T-helper 1 cell treated with Interleukin-12 subunit alpha and Interleukin-12 subunit beta and Interleukin-4 antibody, amounts not matched to agents 30 μg/mL and 1 μg/mL, for 36 hours (primary cell): ENCODE results near the gene TBPL2.
"Not testable (repeated sequence)": the region's sequence is repeated elsewhere in the genome, so short reads cannot be mapped to it uniquely, and the experiment has no call there.

Source experiments
- H3K27ac Mint-ChIP-seq: one replicate; pipeline ENCODE4 v1.8.0; 2021; ENCODE audit warnings: mild to moderate bottlenecking, mixed read lengths
- H3K27me3 Mint-ChIP-seq: one replicate; pipeline ENCODE4 v1.8.0; 2021; ENCODE audit warnings: low read depth, mixed read lengths
- H3K36me3 Mint-ChIP-seq: one replicate; pipeline ENCODE4 v1.8.0; 2021; ENCODE audit warnings: low read depth, mixed read lengths
- H3K4me1 Mint-ChIP-seq: one replicate; pipeline ENCODE4 v1.8.0; 2021; ENCODE audit warnings: low read depth, mixed read lengths
- H3K4me3 Mint-ChIP-seq: one replicate; pipeline ENCODE4 v1.8.0; 2021; ENCODE audit warnings: mild to moderate bottlenecking, moderate library complexity, mixed read lengths
- H3K9me3 Mint-ChIP-seq: one replicate; pipeline ENCODE4 v1.8.0; 2021; ENCODE audit warnings: mixed read lengths

The TBPL2 gene

DNA sequence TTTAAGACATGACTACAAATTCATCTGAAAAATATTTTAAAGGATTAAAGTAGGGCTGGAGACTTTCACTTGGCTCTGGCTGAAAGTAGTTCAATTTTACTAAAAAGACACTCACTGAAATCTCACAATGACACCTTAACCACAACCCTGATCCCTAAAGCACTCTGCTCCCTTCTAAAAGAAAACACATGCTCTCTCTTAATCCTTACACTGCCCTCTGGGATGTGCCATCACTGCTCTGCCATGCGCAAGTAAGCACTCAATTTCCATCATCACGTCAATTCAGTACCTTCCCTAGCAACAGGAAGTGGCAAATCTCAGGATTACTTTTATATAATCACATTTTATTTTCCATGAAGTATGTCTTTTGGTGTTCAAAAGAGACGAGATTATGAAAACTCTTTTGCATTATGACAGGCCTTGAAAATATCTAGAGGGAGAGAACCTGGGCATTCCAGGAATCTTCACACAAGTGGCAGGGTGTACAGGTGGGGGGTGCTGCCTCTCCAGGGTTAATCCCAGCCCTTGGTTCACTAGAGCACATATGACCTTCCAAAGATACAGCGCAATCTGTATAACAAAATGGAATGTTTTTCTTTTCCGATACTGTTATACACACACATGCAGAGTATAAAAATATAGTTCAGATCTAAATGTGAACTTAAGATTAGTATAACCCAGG is 36.1 kb downstream of the TBPL2 start:
- Mint-ChIP-seq H3K9me3 (no peaks in the 10 kb centered on the region), H3K27ac (no peak overlapping the region), H3K36me3 (no peaks in the 10 kb centered on the region), H3K4me1 (peaks cover 3% of the 10 kb centered on the region), H3K4me3 (no peak overlapping the region), H3K27me3 (no peaks in the 10 kb centered on the region)

DNA sequence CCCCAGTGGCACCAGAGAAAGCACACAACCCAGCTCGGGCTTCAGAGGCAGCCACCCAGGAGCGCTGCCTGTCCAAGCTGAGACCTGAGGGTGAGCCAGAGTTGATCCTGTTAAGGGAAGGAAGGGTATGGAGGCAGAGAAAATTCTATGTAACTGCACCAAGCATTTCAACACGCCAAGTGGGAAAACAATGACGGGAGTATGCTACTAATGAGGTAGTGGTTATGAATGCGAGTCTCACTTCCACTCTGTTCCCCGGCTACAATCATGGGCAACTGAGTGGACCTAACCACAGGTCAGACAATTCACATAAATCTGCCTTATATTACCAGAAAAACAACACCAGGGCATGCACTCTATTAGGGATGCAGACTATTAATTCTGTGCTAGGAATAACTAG is 38.7 kb downstream of the TBPL2 start:
- no peaks in the 10 kb centered on the region for H3K9me3 Mint-ChIP-seq
- H3K36me3 Mint-ChIP-seq: no peaks in the 10 kb centered on the region
- peaks cover 1% of the 10 kb centered on the region for H3K4me1 Mint-ChIP-seq
- H3K27me3 Mint-ChIP-seq: no peaks in the 10 kb centered on the region
- H3K4me3 Mint-ChIP-seq: no peak overlapping the region
- H3K27ac Mint-ChIP-seq: no peak overlapping the region

DNA sequence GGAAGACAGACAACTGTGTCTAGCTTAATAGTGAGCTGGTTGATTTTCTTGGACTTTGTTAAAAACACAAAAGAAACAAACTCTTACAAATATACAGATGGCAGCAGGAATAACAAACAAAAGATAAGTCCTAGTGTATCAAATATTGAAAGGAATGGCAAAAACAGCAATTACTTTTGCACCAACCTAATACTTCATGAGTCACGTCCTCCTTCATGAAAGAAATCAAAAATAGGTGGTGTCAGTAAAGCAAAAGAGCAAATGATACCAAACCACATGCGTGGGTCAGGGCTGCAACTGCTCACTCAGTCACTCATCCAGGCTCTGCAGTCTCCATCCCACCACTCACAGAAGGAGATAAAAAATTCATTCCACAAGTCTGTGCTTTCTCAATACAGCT is 40.6 kb downstream of the TBPL2 start:
- H3K4me3 Mint-ChIP-seq: no peak overlapping the region
- H3K9me3 Mint-ChIP-seq: no peaks in the 10 kb centered on the region
- no peaks in the 10 kb centered on the region for H3K4me1 Mint-ChIP-seq
- no peaks in the 10 kb centered on the region for H3K36me3 Mint-ChIP-seq
- H3K27me3 Mint-ChIP-seq: no peaks in the 10 kb centered on the region
- no peak overlapping the region for H3K27ac Mint-ChIP-seq

DNA sequence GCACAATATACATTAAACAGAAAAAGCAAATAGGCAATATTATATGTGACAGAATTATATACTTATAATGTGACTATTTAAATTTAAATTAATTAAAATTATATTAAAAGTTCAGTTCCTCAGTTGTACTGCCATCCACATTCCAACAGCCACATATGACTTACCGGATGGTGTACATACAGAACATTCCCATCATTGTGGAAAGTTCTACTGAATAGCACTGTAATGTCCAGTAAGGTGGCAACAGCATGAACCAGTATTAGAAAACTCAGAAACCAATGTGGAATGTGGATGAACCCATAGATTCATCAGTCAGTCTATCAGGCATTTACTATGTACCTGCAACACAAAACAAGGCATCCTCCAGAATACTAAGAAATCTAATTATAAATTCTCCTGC is 41.2 kb downstream of the TBPL2 start:
- Mint-ChIP-seq H3K4me1 (no peaks in the 10 kb centered on the region), H3K9me3 (no peaks in the 10 kb centered on the region), H3K27ac (no peak overlapping the region), H3K36me3 (no peaks in the 10 kb centered on the region), H3K4me3 (no peak overlapping the region), H3K27me3 (no peaks in the 10 kb centered on the region)

DNA sequence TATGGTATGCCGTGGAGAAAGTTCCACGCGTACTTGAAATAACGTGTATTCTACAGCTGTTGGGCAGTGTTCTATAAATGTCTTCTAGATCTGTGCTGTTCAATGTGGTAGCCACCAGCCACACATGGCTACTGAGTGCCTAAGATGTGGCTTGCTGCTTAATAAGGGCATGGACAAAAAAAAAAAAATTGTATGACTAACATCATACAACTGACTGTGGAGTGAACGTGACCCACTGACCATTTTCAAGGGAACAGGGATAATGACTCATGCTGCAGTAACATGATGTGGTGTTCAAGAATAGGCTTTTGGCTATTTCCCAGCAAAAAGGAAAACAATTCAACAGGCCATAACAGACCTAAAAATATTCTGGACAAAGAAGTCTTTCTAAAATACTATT is 41.7 kb downstream of the TBPL2 start:
- H3K9me3 Mint-ChIP-seq: no peaks in the 10 kb centered on the region
- H3K4me3 Mint-ChIP-seq: no peak overlapping the region
- H3K27me3 Mint-ChIP-seq: no peaks in the 10 kb centered on the region
- H3K27ac Mint-ChIP-seq: no peak overlapping the region
- no peaks in the 10 kb centered on the region for H3K4me1 Mint-ChIP-seq
- H3K36me3 Mint-ChIP-seq: no peaks in the 10 kb centered on the region

DNA sequence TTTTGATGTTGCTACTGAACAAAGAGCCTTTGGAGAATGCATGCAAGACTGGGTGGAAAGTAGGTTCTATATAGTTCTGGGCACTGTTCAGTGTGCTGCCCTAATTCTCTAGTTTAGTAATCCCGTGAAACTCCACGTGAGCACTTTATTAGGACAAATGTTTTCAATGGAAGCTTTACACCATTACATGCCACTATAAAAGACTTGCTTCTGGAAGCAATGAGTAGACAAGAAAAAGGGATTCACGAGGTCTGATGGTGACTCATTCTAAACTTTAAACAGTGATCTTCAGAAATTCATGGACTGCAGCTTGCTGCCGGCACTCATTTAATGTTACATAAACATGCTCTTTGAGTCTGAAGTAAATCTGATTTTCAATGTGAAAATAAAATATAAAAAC is 51.1 kb downstream of the TBPL2 start:
- H3K4me1 Mint-ChIP-seq: peaks cover 24% of the 10 kb centered on the region
- peak overlapping the region; percentile 24 for H3K27ac Mint-ChIP-seq
- H3K4me3 Mint-ChIP-seq: no peak overlapping the region
- no peaks in the 10 kb centered on the region for H3K9me3 Mint-ChIP-seq
- peaks cover 28% of the 10 kb centered on the region for H3K36me3 Mint-ChIP-seq
- H3K27me3 Mint-ChIP-seq: no peaks in the 10 kb centered on the region

DNA sequence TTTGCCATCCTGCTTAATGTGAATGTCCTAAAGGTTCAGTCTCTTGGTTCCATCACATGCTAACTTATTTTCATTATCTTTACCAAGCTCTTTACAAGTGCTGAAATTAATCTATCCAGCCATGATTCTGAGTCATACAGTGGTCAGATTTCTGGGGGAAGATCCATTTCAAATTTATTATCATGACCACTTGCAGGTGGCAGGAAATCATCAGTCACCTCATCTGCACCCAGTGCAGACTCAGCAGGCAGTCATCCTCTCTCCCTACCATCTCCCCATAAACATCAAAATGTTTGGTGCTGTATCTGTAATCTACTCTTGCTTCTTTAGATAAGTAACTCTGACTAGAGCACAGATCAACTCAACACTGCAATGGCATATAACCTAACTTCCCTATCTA is 52.3 kb downstream of the TBPL2 start:
- Mint-ChIP-seq H3K36me3 (peaks cover 28% of the 10 kb centered on the region), H3K4me3 (no peak overlapping the region), H3K27me3 (no peaks in the 10 kb centered on the region), H3K4me1 (peaks cover 25% of the 10 kb centered on the region), H3K27ac (peak overlapping the region; percentile 33), H3K9me3 (no peaks in the 10 kb centered on the region)

DNA sequence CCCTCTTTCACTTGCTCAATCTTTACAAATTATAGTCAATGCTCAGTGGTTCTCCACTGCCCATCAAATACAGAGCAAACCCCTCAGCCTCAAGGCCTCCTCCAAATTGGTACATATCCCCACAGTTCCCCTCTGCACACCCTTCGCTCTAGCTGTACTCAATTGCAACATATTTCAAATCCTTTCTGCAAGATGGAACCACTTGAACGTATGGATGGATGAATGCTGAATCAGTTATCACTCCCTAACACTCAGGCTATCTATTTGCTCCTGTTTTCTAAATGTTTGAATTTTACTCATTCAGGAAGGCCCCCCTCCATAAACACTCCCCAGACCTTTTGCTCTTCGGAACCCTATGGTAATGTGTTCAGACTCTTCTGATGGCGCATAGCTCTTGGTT is 53.3 kb downstream of the TBPL2 start:
- H3K4me1 Mint-ChIP-seq: peaks cover 25% of the 10 kb centered on the region
- H3K27me3 Mint-ChIP-seq: no peaks in the 10 kb centered on the region
- peaks cover 28% of the 10 kb centered on the region for H3K36me3 Mint-ChIP-seq
- H3K4me3 Mint-ChIP-seq: peak overlapping the region; percentile 8
- H3K9me3 Mint-ChIP-seq: no peaks in the 10 kb centered on the region
- H3K27ac Mint-ChIP-seq: peak overlapping the region; percentile 93

DNA sequence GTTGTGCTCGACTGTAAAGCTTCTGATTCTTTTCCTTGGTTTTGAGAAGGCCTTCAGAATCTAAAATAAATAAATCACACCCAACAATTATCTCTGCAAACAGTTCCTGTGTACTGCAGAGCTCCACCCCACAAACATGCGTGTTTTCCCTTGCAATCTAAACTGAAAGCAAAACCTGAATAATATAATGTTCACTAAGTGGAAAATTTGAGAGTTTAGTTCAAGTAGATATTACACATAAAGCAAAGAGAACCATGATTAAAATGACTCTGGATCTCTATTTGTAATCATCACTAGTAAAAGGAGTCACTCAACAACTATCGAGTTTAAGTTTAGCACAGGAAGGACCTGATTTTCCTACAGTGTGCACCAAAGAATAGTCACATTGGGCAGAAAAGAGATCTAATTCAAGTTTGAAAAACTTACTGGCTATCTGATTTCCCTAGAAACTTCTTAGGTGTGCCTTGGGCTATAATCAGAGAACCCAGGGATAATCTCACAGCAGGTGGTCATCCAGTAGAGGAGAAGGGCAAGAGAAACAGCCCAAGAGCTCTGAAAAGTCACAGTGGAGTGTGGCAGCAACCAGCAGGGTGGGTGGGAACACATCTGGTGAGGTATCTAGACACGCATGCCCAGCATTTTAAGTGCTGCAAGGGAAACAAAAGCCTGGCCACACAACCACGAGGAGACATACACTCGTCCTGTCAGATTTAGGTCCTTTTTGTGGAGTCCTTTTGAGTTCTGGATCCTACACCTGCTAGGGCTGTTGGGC is 54.2 kb downstream of the TBPL2 start:
- peaks cover 26% of the 10 kb centered on the region for H3K4me1 Mint-ChIP-seq
- peak overlapping the region; percentile 93 for H3K27ac Mint-ChIP-seq
- H3K36me3 Mint-ChIP-seq: peaks cover 34% of the 10 kb centered on the region
- H3K9me3 Mint-ChIP-seq: no peaks in the 10 kb centered on the region
- H3K4me3 Mint-ChIP-seq: peak overlapping the region; percentile 71
- no peaks in the 10 kb centered on the region for H3K27me3 Mint-ChIP-seq

DNA sequence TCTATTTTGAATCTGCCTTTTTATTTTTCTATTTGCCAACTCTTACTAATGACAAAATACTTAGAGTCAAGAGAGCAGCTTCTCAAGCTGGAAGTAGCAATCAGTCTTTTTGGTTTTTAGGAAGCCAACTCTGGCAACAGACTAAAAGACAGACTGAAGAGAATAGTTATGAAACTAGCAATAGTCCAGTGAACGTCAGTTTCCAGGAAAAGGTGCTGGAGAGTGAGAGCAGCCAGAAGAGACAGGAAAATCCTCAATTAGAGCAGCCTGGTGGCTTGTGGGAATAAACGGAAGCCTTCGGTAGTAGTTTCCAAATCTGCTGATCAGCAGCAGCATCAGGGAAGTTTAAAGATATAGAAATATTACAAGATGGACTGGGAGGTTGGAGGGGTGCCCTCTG is 55.9 kb downstream of the TBPL2 start:
- Mint-ChIP-seq H3K27me3 (no peaks in the 10 kb centered on the region), H3K9me3 (no peaks in the 10 kb centered on the region), H3K4me3 (no peak overlapping the region), H3K4me1 (peaks cover 26% of the 10 kb centered on the region), H3K27ac (peak overlapping the region; percentile 3), H3K36me3 (peaks cover 37% of the 10 kb centered on the region)

DNA sequence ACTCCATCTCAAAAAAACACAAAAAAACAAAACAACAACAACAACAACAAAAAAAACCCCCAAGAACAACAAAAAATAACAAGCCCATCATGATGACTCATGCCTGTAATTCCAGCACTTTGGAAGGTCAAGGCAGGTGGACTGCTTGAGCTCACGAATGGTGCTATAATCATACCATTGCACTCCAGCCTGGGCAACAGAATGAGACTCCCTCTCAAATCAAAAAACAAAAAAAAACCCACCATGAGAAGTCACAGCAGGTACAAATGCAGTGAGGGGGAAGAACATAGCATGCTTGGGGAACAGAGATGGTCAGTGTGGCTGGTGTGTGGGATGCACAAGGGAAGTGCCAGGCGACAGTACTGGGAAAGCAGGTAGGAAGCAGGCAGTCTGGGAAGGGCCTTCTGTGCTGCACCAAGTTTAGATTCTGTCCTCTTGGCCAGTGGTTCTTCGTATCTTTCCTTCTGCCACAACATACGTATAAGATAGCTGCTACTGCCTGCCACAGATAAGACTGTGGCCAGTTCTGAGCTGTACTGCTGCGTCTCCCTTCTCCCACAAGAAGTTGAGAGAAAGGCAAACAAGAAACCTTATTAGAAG is 56.8 kb downstream of the TBPL2 start:
- peaks cover 26% of the 10 kb centered on the region for H3K4me1 Mint-ChIP-seq
- no peak overlapping the region for H3K27ac Mint-ChIP-seq
- no peak overlapping the region for H3K4me3 Mint-ChIP-seq
- H3K9me3 Mint-ChIP-seq: no peaks in the 10 kb centered on the region
- no peaks in the 10 kb centered on the region for H3K27me3 Mint-ChIP-seq
- H3K36me3 Mint-ChIP-seq: peaks cover 33% of the 10 kb centered on the region

DNA sequence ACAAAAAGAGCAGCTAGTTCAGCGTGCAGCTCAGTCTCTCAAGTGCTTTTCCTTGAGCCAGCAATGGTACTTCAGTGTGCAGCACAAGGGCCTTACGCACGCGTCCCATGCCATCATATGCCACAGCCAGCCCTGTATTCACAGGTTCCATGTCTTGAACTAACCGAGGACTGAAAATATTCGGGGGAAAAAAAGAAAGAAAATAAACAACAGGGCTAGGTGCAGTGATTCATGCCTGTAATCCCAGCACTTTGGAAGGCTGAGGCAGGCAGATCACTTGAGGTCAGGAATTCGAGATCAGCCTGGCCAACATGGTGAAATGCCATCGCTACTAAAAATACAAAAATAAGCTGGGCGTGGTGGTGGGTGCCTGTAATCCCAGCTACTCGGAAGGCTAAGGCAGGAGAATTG is 57.4 kb downstream of the TBPL2 start:
- not testable (repeated sequence) for H3K9me3 Mint-ChIP-seq

DNA sequence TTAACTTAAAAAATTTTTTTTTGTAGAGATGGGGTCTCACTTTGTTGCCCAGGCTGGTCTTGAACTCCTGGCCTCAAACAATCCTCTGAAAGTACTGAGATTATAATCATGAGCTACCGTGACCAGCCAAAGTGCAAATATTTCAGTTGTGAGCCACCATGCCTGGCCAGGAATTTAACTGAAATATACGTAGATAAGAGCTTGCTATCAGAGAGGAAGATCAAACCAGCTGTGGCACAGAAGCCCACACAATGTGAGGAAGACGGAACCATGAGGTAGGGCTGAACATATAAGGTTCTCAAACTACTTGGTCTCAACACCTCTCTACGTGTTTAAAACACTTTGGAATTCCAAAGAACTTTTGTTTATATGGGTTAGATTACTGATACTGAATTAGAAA is 57.9 kb downstream of the TBPL2 start:
- no peaks in the 10 kb centered on the region for H3K9me3 Mint-ChIP-seq
- no peak overlapping the region for H3K27ac Mint-ChIP-seq
- peaks cover 22% of the 10 kb centered on the region for H3K4me1 Mint-ChIP-seq
- peaks cover 30% of the 10 kb centered on the region for H3K36me3 Mint-ChIP-seq
- no peak overlapping the region for H3K4me3 Mint-ChIP-seq
- H3K27me3 Mint-ChIP-seq: no peaks in the 10 kb centered on the region

More for the DNA sequence above, 57.4 kb downstream of the TBPL2 start:
- not testable (repeated sequence) for H3K4me3 Mint-ChIP-seq, H3K27ac Mint-ChIP-seq, H3K27me3 Mint-ChIP-seq
- Mint-ChIP-seq H3K36me3 (peaks cover 30% of the 10 kb centered on the region), H3K4me1 (peaks cover 23% of the 10 kb centered on the region)

DNA sequence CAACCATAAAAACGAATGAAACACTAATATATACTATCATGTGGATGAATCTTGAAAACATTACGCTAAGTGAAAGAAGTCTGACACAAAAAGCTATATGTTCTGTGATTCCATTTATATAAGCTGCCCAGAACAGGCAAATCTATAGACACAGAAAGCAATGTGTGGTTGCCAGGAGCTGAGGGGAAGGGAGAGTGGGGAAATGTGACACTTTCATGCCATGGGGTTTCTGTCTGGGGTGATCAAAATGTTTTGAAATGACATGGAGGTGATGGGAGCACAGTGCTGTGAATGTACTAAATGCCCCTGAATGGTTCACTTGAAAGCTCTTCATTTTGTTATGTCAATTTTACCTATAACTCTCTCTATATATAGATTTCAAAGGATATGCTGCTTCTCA is 58.9 kb downstream of the TBPL2 start:
- Mint-ChIP-seq H3K9me3 (no peaks in the 10 kb centered on the region), H3K27ac (no peak overlapping the region), H3K27me3 (no peaks in the 10 kb centered on the region)

DNA sequence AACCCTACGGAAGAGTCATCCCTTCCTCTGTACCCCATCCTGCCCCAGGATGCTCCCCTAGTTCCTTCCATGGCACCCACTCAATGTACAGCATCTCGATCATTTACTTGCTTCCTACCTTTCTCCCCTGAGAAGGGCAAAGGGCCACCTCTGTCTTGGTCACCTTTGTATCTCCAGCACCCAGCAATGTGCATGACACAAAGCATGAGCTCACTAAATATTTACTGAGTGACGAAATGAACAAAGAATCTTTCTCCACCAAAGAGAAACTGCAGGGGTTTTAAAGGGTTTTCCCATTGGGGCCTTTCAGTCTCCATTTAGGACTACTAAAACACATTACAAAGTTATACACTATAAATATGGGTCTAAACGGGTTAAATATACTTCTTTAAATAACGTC is 59.4 kb downstream of the TBPL2 start:
- no peak overlapping the region for H3K27ac Mint-ChIP-seq
- H3K9me3 Mint-ChIP-seq: no peaks in the 10 kb centered on the region
- H3K27me3 Mint-ChIP-seq: no peaks in the 10 kb centered on the region
- H3K4me1 Mint-ChIP-seq: peaks cover 12% of the 10 kb centered on the region
- no peak overlapping the region for H3K4me3 Mint-ChIP-seq
- peaks cover 33% of the 10 kb centered on the region for H3K36me3 Mint-ChIP-seq

More for the DNA sequence above, 58.9 kb downstream of the TBPL2 start:
- H3K36me3 Mint-ChIP-seq: peaks cover 29% of the 10 kb centered on the region
- peaks cover 16% of the 10 kb centered on the region for H3K4me1 Mint-ChIP-seq
- no peak overlapping the region for H3K4me3 Mint-ChIP-seq
